ENCODE results near the gene GEMIN4. TPM values are rescaled to one million over a fixed set of nuclear protein-coding genes. Genes with fewer than 3 reads are reported as not detected.
"Not testable (repeated sequence)": the region's sequence is repeated elsewhere in the genome, so short reads cannot be mapped to it uniquely, and the experiment has no call there.

Gene GEMIN4
- total RNA-seq, 1 donor from 2014 or later: 13.3 TPM

DNA sequence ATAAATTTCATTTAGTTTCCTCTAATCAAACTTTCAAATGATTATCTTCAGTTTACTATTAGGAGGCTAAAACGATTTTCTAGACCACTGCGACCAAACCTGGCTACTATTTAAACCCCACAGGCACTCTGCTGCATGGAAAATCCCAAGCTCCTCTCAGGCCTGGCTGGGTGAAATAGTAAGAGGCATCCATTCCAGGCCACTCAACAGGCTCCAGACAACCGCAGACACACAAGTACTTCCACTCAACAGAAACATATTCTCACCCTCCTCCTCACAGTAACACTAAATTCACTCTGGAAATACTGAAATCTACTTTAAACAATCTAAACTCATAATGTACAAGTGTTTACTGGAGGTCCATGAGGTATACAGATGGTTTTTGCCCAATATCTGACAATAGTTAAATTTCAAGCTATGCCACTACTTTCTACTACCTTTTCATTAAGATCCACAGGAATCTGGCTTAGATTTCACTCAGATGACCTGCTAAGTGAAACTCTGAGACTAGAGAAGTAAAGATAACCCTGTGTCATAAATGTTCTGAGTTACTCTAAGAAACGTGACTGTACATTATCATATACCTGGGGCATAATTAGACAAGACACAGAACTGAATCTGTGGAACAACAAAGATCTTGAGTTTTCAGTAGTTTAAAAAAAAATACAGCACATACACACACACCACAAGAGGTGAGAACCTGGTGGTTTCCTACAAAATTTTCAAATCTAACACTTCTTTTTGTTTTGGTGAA lies 47.8 kb downstream of the GEMIN4 start:
- Histone ChIP-seq H3K4me3 (ENCODE audit: low read depth, low read length) (no peak overlapping the region), H3K27me3 (ENCODE audit: control insufficient read depth, insufficient read depth, low read length) (no peaks in the 10 kb centered on the region), H3K36me3 (ENCODE audit: control insufficient read depth, insufficient read depth, low read length) (peaks cover under 1% of the 10 kb centered on the region)
- TF ChIP-seq, protein P1, sequence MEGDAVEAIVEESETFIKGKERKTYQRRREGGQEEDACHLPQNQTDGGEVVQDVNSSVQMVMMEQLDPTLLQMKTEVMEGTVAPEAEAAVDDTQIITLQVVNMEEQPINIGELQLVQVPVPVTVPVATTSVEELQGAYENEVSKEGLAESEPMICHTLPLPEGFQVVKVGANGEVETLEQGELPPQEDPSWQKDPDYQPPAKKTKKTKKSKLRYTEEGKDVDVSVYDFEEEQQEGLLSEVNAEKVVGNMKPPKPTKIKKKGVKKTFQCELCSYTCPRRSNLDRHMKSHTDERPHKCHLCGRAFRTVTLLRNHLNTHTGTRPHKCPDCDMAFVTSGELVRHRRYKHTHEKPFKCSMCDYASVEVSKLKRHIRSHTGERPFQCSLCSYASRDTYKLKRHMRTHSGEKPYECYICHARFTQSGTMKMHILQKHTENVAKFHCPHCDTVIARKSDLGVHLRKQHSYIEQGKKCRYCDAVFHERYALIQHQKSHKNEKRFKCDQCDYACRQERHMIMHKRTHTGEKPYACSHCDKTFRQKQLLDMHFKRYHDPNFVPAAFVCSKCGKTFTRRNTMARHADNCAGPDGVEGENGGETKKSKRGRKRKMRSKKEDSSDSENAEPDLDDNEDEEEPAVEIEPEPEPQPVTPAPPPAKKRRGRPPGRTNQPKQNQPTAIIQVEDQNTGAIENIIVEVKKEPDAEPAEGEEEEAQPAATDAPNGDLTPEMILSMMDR (IDR thresholded peaks at IDR 0.05; ENCODE audit: insufficient read depth, low read length, poor library complexity, severe bottlenecking): no peak
- DNase-seq (ENCODE audit: low read depth): no peak

DNA sequence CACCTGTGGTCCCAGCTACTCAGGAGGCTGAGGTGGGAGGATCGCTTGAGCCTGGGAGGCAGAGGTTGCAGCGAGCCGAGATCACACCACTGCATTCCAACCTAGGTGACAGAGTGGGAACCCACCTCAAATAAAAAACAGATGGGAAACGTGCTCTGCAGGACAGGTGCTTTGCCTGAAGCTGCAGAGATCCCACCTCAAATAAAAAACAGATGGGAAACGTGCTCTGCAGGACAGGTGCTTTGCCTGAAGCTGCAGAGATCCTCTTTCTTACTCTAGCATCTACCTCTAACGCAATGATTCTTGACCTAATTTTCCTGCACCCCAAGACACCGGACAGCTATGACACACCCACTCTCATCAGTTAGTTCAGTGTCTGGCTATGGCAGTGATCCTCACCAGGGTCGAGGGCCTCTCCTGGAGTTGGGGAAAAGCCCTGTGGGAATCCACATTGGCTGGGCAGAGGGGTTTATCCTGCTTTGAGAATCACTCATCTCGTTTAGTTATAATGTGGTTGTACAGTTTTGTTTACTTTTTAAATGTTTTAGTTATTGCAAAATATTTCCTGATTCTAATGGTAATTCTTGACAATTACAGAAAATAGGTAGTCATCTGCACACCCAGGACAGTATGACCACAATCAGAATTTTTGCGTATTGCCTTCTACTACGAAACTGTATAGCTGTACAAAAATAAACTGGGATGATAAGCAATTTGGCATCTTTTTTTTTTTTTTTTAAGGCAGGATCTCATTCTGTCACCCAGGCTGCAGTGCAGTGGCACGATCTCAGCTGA lies 48.8 kb downstream of the GEMIN4 start:
- no peaks in the 10 kb centered on the region for H3K27me3 ChIP-seq (ENCODE audit: control insufficient read depth, insufficient read depth, low read length)
- no peak for DNase-seq (ENCODE audit: low read depth)
- no peak overlapping the region for H3K4me3 ChIP-seq (ENCODE audit: low read depth, low read length)
- H3K36me3 ChIP-seq (ENCODE audit: control insufficient read depth, insufficient read depth, low read length): no peaks in the 10 kb centered on the region
- TF ChIP-seq, protein P1 (IDR thresholded peaks at IDR 0.05; ENCODE audit: insufficient read depth, low read length, poor library complexity, severe bottlenecking): no peak

DNA sequence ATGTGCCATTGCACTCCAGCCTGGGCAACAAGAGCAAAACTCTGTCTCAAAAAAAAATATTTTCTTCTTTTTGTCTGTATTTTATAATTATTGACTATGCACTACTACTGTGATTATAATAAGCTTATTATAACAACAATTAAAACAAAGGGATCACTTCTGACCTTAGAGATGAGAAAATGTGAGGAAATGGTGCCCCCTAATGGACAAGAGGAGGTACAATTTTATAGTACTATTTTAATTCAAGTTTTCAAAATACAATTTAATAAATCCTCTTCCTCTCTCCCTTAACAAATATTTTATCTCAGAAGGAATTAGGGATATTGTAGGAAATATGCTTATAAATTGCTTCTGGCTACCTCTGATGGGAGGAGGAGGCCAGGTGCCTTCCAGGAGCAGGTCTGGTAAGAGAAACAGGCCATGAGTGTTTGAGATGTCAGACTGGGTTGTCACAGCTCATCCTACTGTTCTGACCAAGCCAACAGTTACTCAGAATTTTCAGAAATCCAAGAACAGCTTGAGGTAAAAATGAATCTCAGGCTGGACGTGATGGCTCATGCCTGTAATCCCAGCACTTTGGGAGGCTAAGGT lies 51.5 kb downstream of the GEMIN4 start:
- no peak for DNase-seq (ENCODE audit: low read depth)
- peaks cover 2% of the 10 kb centered on the region for H3K36me3 ChIP-seq (ENCODE audit: control insufficient read depth, insufficient read depth, low read length)
- no peak overlapping the region for H3K4me3 ChIP-seq (ENCODE audit: low read depth, low read length)
- no peaks in the 10 kb centered on the region for H3K27me3 ChIP-seq (ENCODE audit: control insufficient read depth, insufficient read depth, low read length)
- TF ChIP-seq, protein P1 (IDR thresholded peaks at IDR 0.05; ENCODE audit: insufficient read depth, low read length, poor library complexity, severe bottlenecking): peak; percentile 35

DNA sequence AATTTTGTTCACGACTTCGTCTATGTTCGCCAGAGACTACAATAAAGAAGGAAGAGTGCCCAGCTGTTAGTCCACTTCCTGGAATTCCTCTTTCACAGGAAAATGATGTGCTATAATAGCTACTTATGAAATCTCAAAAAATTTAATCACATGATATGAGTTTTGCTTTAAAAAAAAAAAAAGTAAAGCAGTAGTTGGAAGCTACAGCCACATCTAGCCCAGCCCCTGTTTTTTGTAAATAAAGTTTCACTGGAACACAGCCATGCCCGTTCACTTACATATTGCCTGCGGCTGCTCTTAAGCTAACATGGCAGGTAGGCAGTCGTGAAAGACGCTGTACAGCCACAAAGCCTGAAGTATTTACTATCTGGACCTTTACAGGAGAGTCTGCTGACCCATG lies 52.7 kb downstream of the GEMIN4 start:
- no peaks in the 10 kb centered on the region for H3K27me3 ChIP-seq (ENCODE audit: control insufficient read depth, insufficient read depth, low read length)
- peaks cover 2% of the 10 kb centered on the region for H3K36me3 ChIP-seq (ENCODE audit: control insufficient read depth, insufficient read depth, low read length)
- no peak for DNase-seq (ENCODE audit: low read depth)
- TF ChIP-seq, protein P1 (IDR thresholded peaks at IDR 0.05; ENCODE audit: insufficient read depth, low read length, poor library complexity, severe bottlenecking): no peak
- H3K4me3 ChIP-seq (ENCODE audit: low read depth, low read length): no peak overlapping the region

DNA sequence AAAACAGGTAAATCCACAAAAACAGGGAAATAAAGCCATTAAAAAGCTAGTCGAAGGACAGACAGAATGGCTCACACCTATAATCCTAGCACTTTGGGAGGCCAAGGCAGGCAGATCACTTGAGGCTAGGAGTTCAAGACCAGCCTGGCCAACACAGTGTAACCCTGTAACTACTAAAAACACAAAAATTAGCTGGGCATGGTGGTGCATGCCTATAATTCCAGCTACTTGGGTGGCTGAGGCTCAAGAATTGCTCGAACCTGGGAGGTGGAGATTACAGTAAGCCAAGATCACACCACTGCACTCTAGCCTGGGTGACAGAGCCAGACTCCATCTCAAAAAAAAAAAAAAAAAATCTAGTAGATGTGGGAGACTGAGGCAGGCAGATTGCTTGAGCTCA lies 54.0 kb downstream of the GEMIN4 start:
- not testable (repeated sequence) for H3K36me3 ChIP-seq (ENCODE audit: control insufficient read depth, insufficient read depth, low read length); H3K4me3 ChIP-seq (ENCODE audit: low read depth, low read length); DNase-seq (ENCODE audit: low read depth); H3K27me3 ChIP-seq (ENCODE audit: control insufficient read depth, insufficient read depth, low read length)

DNA sequence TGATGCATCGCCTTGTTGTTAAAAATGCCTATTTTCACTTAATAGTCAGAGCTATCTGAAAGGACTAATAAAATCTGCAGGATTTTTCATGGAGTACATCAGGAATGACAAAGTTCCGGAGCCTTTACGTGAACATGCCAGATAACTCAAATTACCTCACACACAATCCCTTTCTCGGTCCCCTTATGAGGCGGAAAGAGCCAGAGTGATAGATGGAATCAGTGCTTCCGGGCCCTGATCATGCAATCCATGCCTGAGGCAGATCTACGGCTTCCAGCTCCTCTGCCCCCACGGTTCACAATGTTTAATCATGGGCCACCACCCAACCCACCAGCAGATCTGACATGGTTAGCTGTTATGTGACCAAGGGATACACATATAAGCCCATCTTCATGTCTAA lies 54.4 kb downstream of the GEMIN4 start:
- TF ChIP-seq, protein P1 (IDR thresholded peaks at IDR 0.05; ENCODE audit: insufficient read depth, low read length, poor library complexity, severe bottlenecking): no peak
- no peak for DNase-seq (ENCODE audit: low read depth)
- Histone ChIP-seq H3K36me3 (ENCODE audit: control insufficient read depth, insufficient read depth, low read length) (peaks cover 2% of the 10 kb centered on the region), H3K27me3 (ENCODE audit: control insufficient read depth, insufficient read depth, low read length) (no peaks in the 10 kb centered on the region), H3K4me3 (ENCODE audit: low read depth, low read length) (no peak overlapping the region)
